A549 (cell line): ENCODE data around the gene ADAMTS14.

Experiments
- ELK1 ChIP-seq: fragments of 150-350 bp; IDR thresholded peaks from 2 replicates; pipeline ENCODE4 v1.6.1; 2014; ENCODE audit warnings: low read depth, mild to moderate bottlenecking, low read length
- EP300 ChIP-seq, 2 experiments: fragments of >200 bp; sonication (Bioruptor Twin); formaldehyde crosslinking; IDR thresholded peaks; 2 replicates in 1 of 2; 3 replicates in 1 of 2; pipeline ENCODE4 v1.6.1; 2016 to 2017
- FOSL2 ChIP-seq, 2 experiments: fragments of 450-650 bp in 1 of 2; fragments of >200 bp in 1 of 2; sonication (Bioruptor Twin) in 1 of 2; formaldehyde crosslinking; IDR thresholded peaks; 2 replicates each; pipeline versions ENCODE4 v1.5.0 to v1.6.1; 2016 to 2020; ENCODE audit warnings: mild to moderate bottlenecking in 1 of 2, moderate library complexity in 1 of 2
- HMGXB4 ChIP-seq: fragments of 250-450 bp; sonication (Bioruptor Pico); IDR thresholded peaks from 2 replicates; pipeline ENCODE4 v1.5.0; 2021; ENCODE audit warnings: mild to moderate bottlenecking, moderate library complexity, borderline replicate concordance
- JUN ChIP-seq, 2 experiments: fragments of >200 bp; sonication (Bioruptor Twin); formaldehyde crosslinking; IDR thresholded peaks; 2 replicates in 1 of 2; 3 replicates in 1 of 2; pipeline ENCODE4 v1.6.1; 2016 to 2017
- KDM1A ChIP-seq: fragments of 200-600 bp; sonication (generic); IDR thresholded peaks from 2 replicates; pipeline ENCODE4 v1.6.1; 2016; ENCODE audit warnings: low read depth, mild to moderate bottlenecking
- MYC ChIP-seq: IDR thresholded peaks from 2 replicates; pipeline ENCODE4 v1.6.1; 2012; ENCODE audit warnings: mild to moderate bottlenecking, inconsistent platforms, low read length, improper control_type of control experiment, borderline replicate concordance
- POLR2A ChIP-seq: IDR thresholded peaks from 2 replicates; pipeline ENCODE4 v1.6.1; 2012; ENCODE audit warnings: mild to moderate bottlenecking, low read length
- RAD21 ChIP-seq, 2 experiments: fragments of >200 bp in 1 of 2; sonication (Bioruptor Twin) in 1 of 2; formaldehyde crosslinking in 1 of 2; IDR thresholded peaks in 1 of 2; conservative IDR thresholded peaks in 1 of 2; 2 replicates in 1 of 2; 3 replicates in 1 of 2; pipeline ENCODE4 v1.6.1; 2012 to 2018; ENCODE audit warnings: inconsistent platforms in 1 of 2
- RFX5 ChIP-seq: fragments of 450-650 bp; IDR thresholded peaks from 2 replicates; pipeline ENCODE4 v1.7.1; 2014; ENCODE audit warnings: antibody characterized with exemption, mild to moderate bottlenecking, moderate library complexity
- TF ChIP-seq, protein P1 (sequence below): fragments of >200 bp; sonication (Bioruptor Twin); formaldehyde crosslinking; IDR thresholded peaks from 3 replicates; pipeline ENCODE4 v1.5.1; 2016
- TF ChIP-seq, protein P2 (sequence below): IDR thresholded peaks from 2 replicates; pipeline ENCODE4 v1.6.1; 2012

GRCh38 chr10:70777063-70777875 is 105.0 kb downstream of the ADAMTS14 start:
- TF ChIP-seq RAD21 (conservative IDR thresholded peaks at IDR 0.05 in 1 of 2, IDR thresholded peaks at IDR 0.05 in 1 of 2) (no peak), FOSL2 (IDR thresholded peaks at IDR 0.05) (no peak), FOSL2 (CRISPR knock-in tag; IDR thresholded peaks at IDR 0.05) (no peak), POLR2A (no peak), RFX5 (no peak), MYC (no peak), JUN (IDR thresholded peaks at IDR 0.05) (no peak), HMGXB4 (CRISPR knock-in tag) (no peak), ELK1 (no peak), EP300 (IDR thresholded peaks at IDR 0.05) (no peak), KDM1A (no peak)
- TF ChIP-seq, protein P1, sequence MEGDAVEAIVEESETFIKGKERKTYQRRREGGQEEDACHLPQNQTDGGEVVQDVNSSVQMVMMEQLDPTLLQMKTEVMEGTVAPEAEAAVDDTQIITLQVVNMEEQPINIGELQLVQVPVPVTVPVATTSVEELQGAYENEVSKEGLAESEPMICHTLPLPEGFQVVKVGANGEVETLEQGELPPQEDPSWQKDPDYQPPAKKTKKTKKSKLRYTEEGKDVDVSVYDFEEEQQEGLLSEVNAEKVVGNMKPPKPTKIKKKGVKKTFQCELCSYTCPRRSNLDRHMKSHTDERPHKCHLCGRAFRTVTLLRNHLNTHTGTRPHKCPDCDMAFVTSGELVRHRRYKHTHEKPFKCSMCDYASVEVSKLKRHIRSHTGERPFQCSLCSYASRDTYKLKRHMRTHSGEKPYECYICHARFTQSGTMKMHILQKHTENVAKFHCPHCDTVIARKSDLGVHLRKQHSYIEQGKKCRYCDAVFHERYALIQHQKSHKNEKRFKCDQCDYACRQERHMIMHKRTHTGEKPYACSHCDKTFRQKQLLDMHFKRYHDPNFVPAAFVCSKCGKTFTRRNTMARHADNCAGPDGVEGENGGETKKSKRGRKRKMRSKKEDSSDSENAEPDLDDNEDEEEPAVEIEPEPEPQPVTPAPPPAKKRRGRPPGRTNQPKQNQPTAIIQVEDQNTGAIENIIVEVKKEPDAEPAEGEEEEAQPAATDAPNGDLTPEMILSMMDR, result no peak
- TF ChIP-seq, protein P2, sequence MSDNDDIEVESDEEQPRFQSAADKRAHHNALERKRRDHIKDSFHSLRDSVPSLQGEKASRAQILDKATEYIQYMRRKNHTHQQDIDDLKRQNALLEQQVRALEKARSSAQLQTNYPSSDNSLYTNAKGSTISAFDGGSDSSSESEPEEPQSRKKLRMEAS, result no peak
